Breast epithelium (tissue), 4 donors: ENCODE results near the gene OR2B6. TPM values are rescaled to one million over a fixed set of nuclear protein-coding genes. Genes with fewer than 3 reads are reported as not detected.

ENCODE experiments used
- DNase-seq, 2 donors: peaks; one replicate each; pipeline ENCODE4 v3.0.0-alpha.2; 2019; ENCODE audit warnings: low spot score in 2 of 2
- H3K27ac ChIP-seq, 2 donors: fragments of 200-600 bp; sonication (generic) in 1 of 2; one replicate each; pipeline ENCODE4 v1.5.1; 2016 to 2019; ENCODE audit warnings: mild to moderate bottlenecking in 1 of 2
- H3K27me3 ChIP-seq, 2 donors: fragments of 200-600 bp; sonication (generic) in 1 of 2; one replicate each; pipeline versions ENCODE4 v1.5.1 to v1.6.0; 2017 to 2019; ENCODE audit warnings: control low read depth in 1 of 2, mild to moderate bottlenecking in 1 of 2
- H3K36me3 ChIP-seq: fragments of 200-600 bp; one replicate; pipeline ENCODE4 v1.5.1; 2019
- H3K4me1 ChIP-seq, 2 donors: fragments of 200-600 bp; sonication (generic); one replicate each; pipeline ENCODE4 v1.5.1; 2016 to 2019; ENCODE audit warnings: control low read depth in 1 of 2
- H3K4me3 ChIP-seq, 3 donors: fragments of 200-600 bp; sonication (generic); 1 replicate in 2 of 3; 2 replicates in 1 of 3; pipeline ENCODE4 v1.5.1; 2016 to 2019; ENCODE audit warnings: mild to moderate bottlenecking in 3 of 3, moderate library complexity in 2 of 3
- H3K9me3 ChIP-seq, 2 donors: fragments of 200-600 bp; sonication (generic) in 1 of 2; one replicate each; pipeline ENCODE4 v1.5.1; 2016 to 2019; ENCODE audit warnings: control low read depth in 1 of 2
- CTCF ChIP-seq, 3 donors: fragments of 450-650 bp; IDR thresholded peaks; one replicate each; pipeline ENCODE4 v1.5.1; 2016 to 2017; ENCODE audit warnings: antibody characterized with exemption in 3 of 3, mild to moderate bottlenecking in 3 of 3, moderate library complexity in 3 of 3
- POLR2A ChIP-seq: fragments of 450-650 bp; IDR thresholded peaks from one replicate; pipeline ENCODE4 v1.6.1; 2016; ENCODE audit warnings: antibody characterized with exemption, mild to moderate bottlenecking, moderate library complexity
- POLR2AphosphoS5 ChIP-seq, 3 donors: sonication (generic); formaldehyde crosslinking; IDR thresholded peaks; one replicate each; pipeline ENCODE4 v1.6.1; 2017; ENCODE audit warnings: antibody characterized with exemption in 3 of 3
- intact Hi-C: fragments of 100-400 bp; cut with DNase I; formaldehyde crosslinking; loops from one replicate; pipeline ENCODE4 v1.15.1; 2023; ENCODE audit warnings: low total_unique reads
- total RNA-seq, 3 donors: library from RNA; depleted of rRNA; stranded (reverse); fragments of >200 nt; gene quantifications; one replicate each; pipeline ENCODE4 v1.1.0, GENCODE V29; 2016

Gene OR2B6
- total RNA-seq, 3 donors from 2014 or later: not detected

GRCh38 chr6:27962506-27962905 lies 5.5 kb downstream of the OR2B6 start:
- DNase-seq: no peak
- intact Hi-C loops: no loop called here
- Histone ChIP-seq H3K36me3 (no peaks in the 10 kb centered on the region), H3K9me3 (no peaks in the 10 kb centered on the region), H3K27ac (no peak overlapping the region), H3K27me3 (no peaks in the 10 kb centered on the region), H3K4me1 (no peaks in the 10 kb centered on the region), H3K4me3 (no peak overlapping the region)
- TF ChIP-seq POLR2A (no peak), CTCF (IDR thresholded peaks at IDR 0.05) (no peak), POLR2AphosphoS5 (IDR thresholded peaks at IDR 0.05) (no peak)

- no peak for TF ChIP-seq POLR2A
- TF ChIP-seq POLR2AphosphoS5 (IDR thresholded peaks at IDR 0.05): no peak
- TF ChIP-seq CTCF (IDR thresholded peaks at IDR 0.05): no peak
- Histone ChIP-seq H3K27me3 (no peaks in the 10 kb centered on the region), H3K4me3 (no peak overlapping the region), H3K27ac (no peak overlapping the region), H3K4me1 (no peaks in the 10 kb centered on the region), H3K9me3 (no peaks in the 10 kb centered on the region), H3K36me3 (no peaks in the 10 kb centered on the region)
- intact Hi-C loops: no loop called here
- no peak for DNase-seq
Measured at GRCh38 chr6:27966044-27966443, 9.0 kb downstream of the OR2B6 start.

- DNase-seq: no peak
- intact Hi-C loops: no loop called here
- H3K27ac ChIP-seq: no peak overlapping the region
- no peaks in the 10 kb centered on the region for H3K4me1 ChIP-seq
- H3K4me3 ChIP-seq: no peak overlapping the region
- H3K27me3 ChIP-seq: no peaks in the 10 kb centered on the region
- H3K36me3 ChIP-seq: no peaks in the 10 kb centered on the region
- peaks cover 0 to 4% of the 10 kb centered on the region in 2 donors for H3K9me3 ChIP-seq
- TF ChIP-seq CTCF (IDR thresholded peaks at IDR 0.05): no peak
- TF ChIP-seq POLR2AphosphoS5 (IDR thresholded peaks at IDR 0.05): no peak
- no peak for TF ChIP-seq POLR2A
Measured at GRCh38 chr6:27966816-27967426, 9.9 kb downstream of the OR2B6 start.

GRCh38 chr6:27970444-27970843 lies 13.4 kb downstream of the OR2B6 start:
- TF ChIP-seq POLR2A (no peak), POLR2AphosphoS5 (IDR thresholded peaks at IDR 0.05) (no peak), CTCF (IDR thresholded peaks at IDR 0.05) (no peak)
- intact Hi-C loops: no loop called here
- Histone ChIP-seq H3K27me3 (no peaks in the 10 kb centered on the region), H3K9me3 (peaks cover 0 to 4% of the 10 kb centered on the region in 2 donors), H3K4me1 (no peaks in the 10 kb centered on the region), H3K36me3 (no peaks in the 10 kb centered on the region), H3K4me3 (no peak overlapping the region), H3K27ac (no peak overlapping the region)
- DNase-seq: no peak

GRCh38 chr6:27972750-27973149 lies 15.7 kb downstream of the OR2B6 start:
- Histone ChIP-seq H3K4me1 (no peaks in the 10 kb centered on the region), H3K27ac (no peak overlapping the region), H3K9me3 (peaks cover 0 to 4% of the 10 kb centered on the region in 2 donors), H3K4me3 (no peak overlapping the region), H3K27me3 (peaks cover 0 to 5% of the 10 kb centered on the region in 2 donors), H3K36me3 (no peaks in the 10 kb centered on the region)
- DNase-seq: no peak
- intact Hi-C loops: no loop called here
- TF ChIP-seq POLR2A (no peak), POLR2AphosphoS5 (IDR thresholded peaks at IDR 0.05) (no peak), CTCF (IDR thresholded peaks at IDR 0.05) (no peak)
